Kidney (tissue), 14 donors: ENCODE measurements around the gene PDGFRA. TPM values are rescaled to one million over a fixed set of nuclear protein-coding genes. Genes with fewer than 3 reads are reported as not detected.

Experiments used
- DNase-seq, 5 donors: peaks; one replicate each; pipeline ENCODE4 v3.0.0-alpha.2; 2013 to 2020
- FAIRE-seq: peaks from 2 replicates; lab custom pipeline; 2012; peaks lifted over from hg19 to GRCh38; lab: Jason Lieb, UNC
- H3K27ac ChIP-seq, 2 donors: one replicate each; pipeline ENCODE4 v1.7.0; 2013; ENCODE audit warnings: low read depth in 2 of 2, low read length in 2 of 2, inconsistent platforms in 1 of 2
- H3K27me3 ChIP-seq: one replicate; pipeline ENCODE4 v1.7.1; 2013; ENCODE audit warnings: low read length, inconsistent platforms; ENCODE audit not compliant: control insufficient read depth, insufficient read depth
- H3K36me3 ChIP-seq, 3 donors: one replicate each; pipeline versions ENCODE4 v1.7.0 to v1.7.1; 2013; ENCODE audit warnings: low read length in 3 of 3, control low read depth in 1 of 3, inconsistent platforms in 1 of 3; ENCODE audit not compliant: insufficient read depth in 3 of 3, control insufficient read depth in 2 of 3
- H3K4me1 ChIP-seq, 3 donors: one replicate each; pipeline versions ENCODE4 v1.7.0 to v1.7.1; 2013; ENCODE audit warnings: low read length in 3 of 3, inconsistent platforms in 1 of 3, low read depth in 1 of 3; ENCODE audit not compliant: control insufficient read depth in 2 of 3, insufficient read depth in 2 of 3
- H3K4me3 ChIP-seq, 3 donors: one replicate each; pipeline versions ENCODE4 v1.7.0 to v1.8.1; 2013; ENCODE audit warnings: low read length in 3 of 3, control low read depth in 1 of 3, inconsistent platforms in 1 of 3
- H3K9ac ChIP-seq, 3 donors: one replicate each; pipeline versions ENCODE4 v1.7.0 to v1.7.1; 2013; ENCODE audit warnings: low read length in 3 of 3, control low read depth in 1 of 3, inconsistent platforms in 1 of 3
- H3K9me3 ChIP-seq, 3 donors: one replicate each; pipeline versions ENCODE4 v1.7.0 to v1.7.1; 2013; ENCODE audit warnings: low read length in 3 of 3, control low read depth in 1 of 3, inconsistent platforms in 1 of 3; ENCODE audit not compliant: control insufficient read depth in 2 of 3, insufficient read depth in 1 of 3
- CTCF ChIP-seq: IDR thresholded peaks from 3 replicates; pipeline ENCODE4 v1.5.1; 2012; ENCODE audit warnings: mild to moderate bottlenecking, moderate library complexity, borderline replicate concordance; ENCODE audit not compliant: insufficient read depth; ENCODE audit errors: extremely low read depth
- intact Hi-C: fragments of 100-400 bp; cut with DNase I; formaldehyde crosslinking; loops from one replicate; pipeline ENCODE4 v1.11.1; 2022
- polyA plus RNA-seq: library from polyadenylated mRNA; stranded (reverse); fragments of 350-450 nt; fragmentation: Illumina TruSeq; extraction: RNeasy Lipid Tissue Mini Kit (QIAGEN cat#74804); gene quantifications from one replicate; pipeline ENCODE4 v1.2.3, GENCODE V29; 2014; ENCODE audit warnings: low read depth, low replicate concordance; ENCODE audit not compliant: insufficient read depth
- total RNA-seq: library from RNA; stranded (reverse); fragmentation: NEBNext Ultra II Directional; extraction: Animal tissue kit (Norgen Biotek cat#: 25700); gene quantifications from one replicate; pipeline ENCODE4 v1.2.1, GENCODE V29; 2021
- donor health status: control.
- donor health status: control.
- donor health status: control.
- donor health status: control.
- donor health status: control.
- donor health status: DM: yes; HTN: yes; CAD: no.
- donor health status: Normal renal cell carcinoma (clear cell type).

PDGFRA gene
- total and polyA plus RNA-seq, 2 donors from 2014 or later, result 12.3 to 71.0 TPM

GRCh38 chr4:54225598-54226403, 3.3 kb upstream of the PDGFRA start:
- Histone ChIP-seq H3K4me3 (peak overlapping the region; percentile 34 to 66 (median 39)), H3K4me1 (peaks cover 0 to 13% (median 12%) of the 10 kb centered on the region in 3 donors), H3K36me3 (no peaks in the 10 kb centered on the region), H3K9me3 (no peaks in the 10 kb centered on the region), H3K27me3 (peaks cover 20% of the 10 kb centered on the region), H3K9ac (peak overlapping the region in 2 of 3 donors; percentile 14 to 15), H3K27ac (no peak overlapping the region)
- FAIRE-seq (no peak), DNase-seq (peak; percentile 17 to 71 (median 51))
- intact Hi-C loops, result loop anchor here (10.0 kb wide), 1 partner anchor 311 kb away; no protein-coding TSS in a partner anchor
- no peak for TF ChIP-seq CTCF

GRCh38 chr4:54226404-54227255, 2.5 kb upstream of the PDGFRA start:
- no peaks in the 10 kb centered on the region for H3K9me3 ChIP-seq
- FAIRE-seq, result no peak
- peaks cover 0 to 14% (median 13%) of the 10 kb centered on the region in 3 donors for H3K4me1 ChIP-seq
- peak overlapping the region in 2 of 3 donors; percentile 14 to 15 for H3K9ac ChIP-seq
- no peaks in the 10 kb centered on the region for H3K36me3 ChIP-seq
- DNase-seq, result peak; percentile 37 to 92 (median 55)
- intact Hi-C loops, result loop anchor here (10.0 kb wide), 1 partner anchor 312 kb away; no protein-coding TSS in a partner anchor
- H3K4me3 ChIP-seq, result peak overlapping the region; percentile 39 to 66 (median 50)
- H3K27me3 ChIP-seq, result peaks cover 20% of the 10 kb centered on the region
- peak overlapping the region in 1 of 2 donors; percentile 22 for H3K27ac ChIP-seq
- no peak for TF ChIP-seq CTCF

GRCh38 chr4:54227256-54228055, 1.6 kb upstream of the PDGFRA start:
- intact Hi-C loops, result loop anchor here (10.0 kb wide), 1 partner anchor 313 kb away; no protein-coding TSS in a partner anchor
- Histone ChIP-seq H3K9ac (peak overlapping the region in 1 of 3 donors; percentile 69), H3K27me3 (peaks cover 20% of the 10 kb centered on the region), H3K36me3 (no peaks in the 10 kb centered on the region), H3K4me1 (peaks cover 0 to 18% (median 13%) of the 10 kb centered on the region in 3 donors), H3K27ac (no peak overlapping the region), H3K9me3 (no peaks in the 10 kb centered on the region), H3K4me3 (peak overlapping the region; percentile 50 to 73 (median 66))
- TF ChIP-seq CTCF, result no peak
- DNase-seq, result peak; percentile 63 to 86 (median 79)
- no peak for FAIRE-seq
